GM19463 (cell line): ENCODE results near the gene GNA12.
A peak's percentile ranks its signal among the peaks of the same experiment; 100 is the strongest.

Source experiments
- ATAC-seq: cut with Tn5 transposase; IDR thresholded peaks from one replicate; pipeline ENCODE4 v1.9.1; 2021; ENCODE audit warnings: mild to moderate bottlenecking, moderate library complexity; ENCODE audit not compliant: unreplicated experiment

GNA12 gene

DNA sequence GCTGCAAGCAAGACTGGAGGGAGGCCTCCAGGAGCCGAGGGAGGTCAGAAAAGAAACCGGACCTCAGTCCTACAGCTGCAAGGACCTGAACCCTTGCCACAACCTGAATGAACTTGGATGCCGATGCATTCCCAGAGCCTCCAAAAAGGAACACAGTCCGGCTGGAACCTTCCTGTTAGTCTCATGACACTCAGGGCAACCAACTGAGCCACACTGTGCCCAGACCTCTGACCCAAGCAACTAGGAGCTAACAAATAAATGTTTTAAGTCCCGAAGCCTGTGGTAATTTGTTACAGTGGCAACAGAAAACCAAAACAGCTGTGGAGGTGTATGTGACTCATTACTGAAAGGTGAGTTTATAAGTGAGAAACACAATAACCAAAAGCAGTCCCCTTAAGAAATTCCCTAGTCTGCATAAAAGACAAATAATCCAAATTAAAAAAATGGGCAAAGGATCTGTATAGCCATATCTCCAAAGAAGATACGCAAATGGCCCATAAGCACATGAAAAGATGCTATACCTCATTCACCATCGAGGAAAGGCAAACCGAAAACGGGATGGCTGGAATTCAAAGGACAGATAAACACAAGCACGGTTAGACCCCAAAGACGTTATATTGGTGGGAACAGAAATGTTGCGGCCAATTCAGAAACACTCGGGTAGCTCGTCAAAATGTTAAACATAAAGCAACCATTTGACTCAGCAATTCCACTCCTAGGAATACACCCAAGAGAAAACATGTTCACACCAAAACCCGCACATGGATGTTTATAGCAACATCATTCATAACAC is 24.8 kb downstream of the GNA12 start:
- ATAC-seq = peak; percentile 55

GRCh38 chr7:2818653-2819052 is 25.5 kb downstream of the GNA12 start:
- ATAC-seq = no peak

DNA sequence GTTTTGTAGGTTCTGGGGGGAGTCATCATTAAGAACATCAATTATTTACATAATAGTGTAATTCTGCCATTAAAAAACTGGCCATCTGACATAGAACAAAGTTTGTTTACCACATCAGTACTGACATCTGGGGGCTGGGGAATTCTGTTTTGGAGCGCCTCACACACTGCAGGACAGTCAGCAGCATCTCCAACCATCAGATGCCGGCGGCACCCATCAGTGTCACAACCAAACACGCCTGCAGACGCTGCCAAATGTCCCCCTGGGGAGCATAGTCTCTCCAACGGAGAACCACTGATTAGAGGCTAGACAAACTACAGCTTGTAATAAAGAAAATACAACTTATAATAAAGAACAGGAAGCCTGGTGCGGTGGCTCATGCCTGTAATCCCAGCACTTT is 26.0 kb downstream of the GNA12 start:
- no peak for ATAC-seq

DNA sequence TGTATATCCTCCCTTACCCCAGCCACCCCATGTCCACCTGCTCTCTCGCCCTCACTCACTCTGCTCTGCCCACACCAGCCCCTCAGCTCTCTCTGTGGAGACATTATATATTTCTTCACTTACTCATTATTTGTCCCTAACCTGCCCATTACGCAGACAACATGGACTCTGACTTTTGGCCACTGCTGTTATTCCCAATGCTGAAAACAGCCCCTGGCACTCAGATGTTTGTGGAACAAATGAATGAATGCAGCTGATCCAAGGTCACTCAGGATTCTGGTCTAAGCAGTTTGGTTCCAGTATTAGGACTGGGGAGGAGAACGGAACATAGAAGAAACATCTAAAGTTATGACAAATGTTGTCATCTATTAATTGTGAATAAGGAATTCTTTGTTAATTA is 26.7 kb downstream of the GNA12 start:
- ATAC-seq = no peak

GRCh38 chr7:2815875-2816245 is 28.2 kb downstream of the GNA12 start:
- ATAC-seq = no peak

GRCh38 chr7:2814946-2815874 is 28.9 kb downstream of the GNA12 start:
- ATAC-seq = no peak

DNA sequence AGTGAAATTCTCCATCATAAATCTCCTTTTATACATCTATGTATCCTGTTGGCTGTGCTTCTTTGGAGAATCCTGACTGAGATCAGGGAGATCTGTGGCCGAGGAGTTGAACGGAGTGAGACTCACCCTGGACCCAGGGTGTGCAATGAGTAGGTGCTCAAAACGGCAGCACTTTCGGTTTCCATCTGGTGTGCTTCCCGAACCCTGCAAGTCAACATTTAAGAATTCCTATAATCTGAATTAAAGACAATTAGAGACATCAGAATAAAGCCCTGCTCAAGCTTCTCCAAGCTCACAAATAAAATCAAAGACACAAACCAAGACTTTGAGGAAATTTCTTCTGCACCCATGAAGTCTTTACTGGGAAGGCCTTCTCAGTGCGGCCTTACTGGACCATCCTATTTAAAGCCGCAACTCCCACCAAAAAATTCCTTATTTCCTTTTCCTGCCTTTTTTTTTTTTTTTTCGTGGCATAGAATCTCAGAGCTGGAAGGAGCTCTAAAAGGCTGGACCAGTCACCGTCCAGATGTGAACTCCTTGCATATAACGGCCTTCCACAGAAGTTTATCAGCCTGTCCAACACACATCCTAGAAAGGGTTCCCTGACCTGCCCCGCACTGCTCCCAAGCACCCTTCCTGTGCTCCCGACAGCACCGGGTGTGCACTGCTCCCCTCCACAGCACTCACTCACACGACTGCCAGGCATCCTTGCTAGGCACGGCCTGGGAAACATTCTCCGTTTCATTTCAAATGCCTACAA is 29.7 kb downstream of the GNA12 start:
- no peak for ATAC-seq

DNA sequence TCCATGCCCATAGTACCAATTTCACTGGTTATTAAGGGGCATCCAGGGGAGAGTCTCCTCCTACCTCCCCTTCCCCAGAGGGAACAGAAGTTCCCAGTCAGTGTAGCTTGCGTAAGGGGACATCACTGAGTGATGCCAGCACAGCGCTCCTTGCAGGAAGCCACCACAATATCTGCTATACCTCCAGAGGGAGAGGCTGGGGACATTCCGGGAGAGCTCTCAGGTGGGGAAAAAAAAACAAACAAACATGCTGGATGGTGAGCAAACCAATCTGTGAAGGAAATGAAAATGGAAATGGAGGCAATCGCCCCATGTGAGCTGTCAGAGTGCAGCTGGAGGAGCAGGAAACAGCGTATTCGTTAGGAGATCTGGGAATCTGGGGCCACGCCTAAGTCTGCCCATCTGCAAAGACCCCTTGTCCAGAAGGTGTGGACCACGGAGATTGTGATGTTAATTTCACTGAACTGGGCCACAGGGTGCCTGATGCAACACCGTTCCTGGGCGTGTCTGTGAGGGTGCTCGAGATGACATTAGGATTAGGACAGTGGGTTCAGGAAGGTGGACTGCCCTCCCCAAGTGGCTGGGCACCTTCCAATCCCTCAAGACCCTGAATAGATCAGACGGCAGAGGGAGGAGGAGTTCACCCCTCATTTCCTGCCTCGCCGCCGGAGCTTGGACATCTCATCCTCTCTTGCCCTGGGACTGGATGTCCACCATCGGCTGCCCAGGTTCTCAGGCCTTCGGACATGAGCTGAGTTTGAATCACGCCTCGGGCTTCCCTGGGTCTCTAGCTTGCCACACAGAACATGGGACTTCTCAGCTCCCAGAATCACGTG is 30.5 kb downstream of the GNA12 start:
- ATAC-seq = no peak

GRCh38 chr7:2812831-2813230 is 31.3 kb downstream of the GNA12 start:
- no peak for ATAC-seq

- ATAC-seq = no peak
Observed at GRCh38 chr7:2812114-2812487, 32.0 kb downstream of the GNA12 start.

GRCh38 chr7:2811476-2812113 is 32.5 kb downstream of the GNA12 start:
- no peak for ATAC-seq

DNA sequence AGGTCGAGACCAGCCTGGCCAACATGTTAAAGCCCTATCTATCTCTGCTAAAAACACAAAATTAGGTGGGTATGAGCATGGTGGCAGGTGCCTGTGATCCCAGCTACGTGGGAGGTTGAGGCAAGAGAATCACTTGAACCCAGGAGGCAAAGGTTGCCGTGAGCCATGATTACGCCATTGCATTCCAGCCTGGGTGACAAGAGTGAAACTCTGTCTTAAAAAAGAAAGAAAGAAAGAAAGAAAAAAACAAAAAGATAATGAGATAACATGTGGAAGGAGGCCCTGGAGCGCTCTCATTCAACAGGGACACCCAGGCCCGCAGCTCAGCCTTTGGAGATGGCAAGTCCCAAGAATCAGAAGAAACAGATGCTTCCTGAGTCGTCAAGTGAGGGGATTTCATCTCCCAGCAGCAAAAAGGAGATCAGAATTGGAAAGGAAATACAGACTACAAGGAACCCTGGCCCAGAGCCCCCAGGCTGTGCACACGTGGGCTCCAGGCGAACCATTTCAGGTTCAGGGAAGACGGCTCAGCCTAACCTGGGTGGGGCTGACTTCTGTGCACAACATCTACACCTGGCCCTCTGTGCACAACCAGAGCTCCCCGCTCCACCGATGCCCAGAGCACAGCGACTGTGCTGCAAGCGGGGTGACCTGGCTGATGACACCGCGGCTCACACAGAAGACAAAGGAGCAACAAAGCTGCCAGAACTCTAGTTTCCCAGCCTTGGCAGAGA is 33.3 kb downstream of the GNA12 start:
- no peak for ATAC-seq

DNA sequence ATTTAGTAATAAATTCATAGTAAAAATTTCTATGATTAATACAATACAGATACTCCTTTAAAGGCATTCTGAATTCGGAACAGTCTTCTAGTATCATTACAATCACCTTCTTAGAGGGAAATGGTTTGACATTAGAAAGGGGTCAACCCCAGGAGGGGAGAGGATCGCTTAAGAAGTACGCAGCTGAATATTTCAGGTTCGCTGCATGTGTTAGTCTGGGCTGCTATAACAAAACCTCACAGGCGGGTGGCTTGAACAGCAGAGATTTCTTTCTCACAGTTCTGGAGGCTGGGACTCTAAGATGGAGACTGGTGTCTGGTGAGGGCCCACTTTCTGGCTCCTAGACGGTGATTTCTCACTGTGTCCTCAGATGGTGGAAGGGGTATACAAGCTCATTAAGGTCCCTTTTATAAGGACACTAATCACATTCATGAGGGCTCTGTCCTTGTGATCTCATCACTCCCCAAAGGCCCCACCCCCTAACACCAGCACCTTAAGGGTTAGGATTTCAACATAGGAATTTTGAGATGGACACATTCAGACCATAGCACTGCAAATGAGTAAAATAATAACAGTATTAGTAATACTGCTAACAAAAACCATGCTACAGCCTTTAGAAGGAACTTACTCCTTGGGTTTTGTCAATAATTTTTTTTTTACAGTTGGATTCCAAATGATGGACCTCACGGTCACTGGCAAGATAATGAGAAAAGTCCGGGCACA is 34.0 kb downstream of the GNA12 start:
- ATAC-seq = no peak

GRCh38 chr7:2808891-2809665 is 35.0 kb downstream of the GNA12 start:
- no peak for ATAC-seq

DNA sequence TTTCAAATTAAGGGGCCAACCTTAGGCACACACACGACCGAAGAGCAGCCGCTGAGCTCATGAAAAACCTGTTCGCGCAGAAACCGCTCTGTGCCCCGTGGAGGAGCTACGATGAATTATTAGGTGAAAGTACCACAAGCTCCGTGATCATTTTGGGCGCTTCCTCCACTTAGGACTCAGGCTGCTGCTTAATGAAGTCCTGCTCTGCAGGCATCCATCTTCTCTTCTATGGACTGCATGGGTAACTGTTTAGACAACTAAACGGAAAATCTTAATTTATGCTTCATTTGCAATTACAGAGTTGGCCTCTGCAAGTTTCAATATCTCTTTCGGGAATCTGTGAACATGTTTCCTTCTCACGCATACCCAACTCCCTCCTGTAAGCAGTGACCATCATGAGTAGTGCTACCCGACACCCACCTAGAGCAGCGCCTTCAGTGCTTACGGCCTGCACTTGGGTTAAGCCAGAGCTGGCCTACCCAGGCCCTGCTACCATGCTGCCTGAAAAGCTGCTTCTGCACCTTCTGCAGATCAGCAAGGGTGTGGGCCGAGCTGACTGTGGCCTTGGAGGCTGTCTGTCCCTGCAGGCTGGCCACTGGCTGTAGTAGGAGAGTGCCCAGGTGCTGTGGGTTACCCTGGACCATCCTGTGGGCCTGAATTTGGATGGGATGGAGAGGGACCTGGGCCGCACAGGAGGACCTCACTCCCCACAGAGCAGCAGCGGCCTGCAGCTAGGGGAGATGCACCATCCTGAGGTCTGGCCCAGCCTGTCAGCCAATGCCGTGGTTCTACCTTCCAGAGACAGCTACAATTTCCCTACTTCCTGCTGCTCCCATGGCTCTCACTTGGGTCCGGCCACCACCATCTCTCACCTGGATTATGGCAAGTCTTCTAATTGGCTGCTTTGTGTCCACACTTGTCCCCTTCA is 36.0 kb downstream of the GNA12 start:
- ATAC-seq = peak; percentile 90

DNA sequence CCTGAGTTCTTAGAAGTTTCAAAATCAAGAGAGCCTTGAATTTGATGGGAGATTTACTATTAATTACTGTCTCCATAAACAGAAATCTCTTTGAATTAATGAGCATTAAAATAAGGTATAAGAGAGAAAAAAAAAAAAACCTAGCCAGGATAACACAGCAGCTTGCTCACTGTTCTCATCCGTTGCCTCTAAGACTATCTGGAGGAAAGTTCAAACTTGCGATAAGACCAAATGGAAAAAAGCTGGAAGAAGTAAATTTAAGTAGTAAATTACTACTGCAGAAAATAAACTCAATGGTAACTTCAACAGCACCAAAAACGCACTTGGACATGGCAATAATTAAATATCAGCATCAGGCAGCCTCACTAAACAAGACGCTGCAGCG is 36.7 kb downstream of the GNA12 start:
- ATAC-seq = no peak

DNA sequence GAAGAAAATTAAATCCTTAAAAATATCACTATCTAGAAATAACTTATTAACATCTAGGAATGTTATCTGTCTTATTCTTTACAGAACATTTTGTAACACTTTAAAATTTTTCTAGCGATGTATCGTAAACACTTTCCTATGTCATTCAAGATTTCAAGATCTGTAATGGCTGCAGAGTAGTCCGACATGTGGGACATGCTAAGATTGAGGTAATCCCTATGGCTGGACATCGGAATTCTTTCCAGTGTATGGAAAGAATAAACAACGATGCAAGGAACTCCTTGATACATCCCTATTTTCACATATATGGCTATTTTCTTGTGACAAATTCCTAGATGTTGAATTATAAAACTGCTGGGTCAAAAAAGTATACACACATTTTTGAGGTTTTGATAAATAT is 37.5 kb downstream of the GNA12 start:
- ATAC-seq = no peak
